CD1c-positive myeloid dendritic cell (primary cell): ENCODE results near the gene BTBD6.
"Not testable (repeated sequence)": the region's sequence is repeated elsewhere in the genome, so short reads cannot be mapped to it uniquely, and the experiment has no call there.

Experiments used
- DNase-seq: peaks from one replicate; pipeline ENCODE4 v3.0.0-alpha.2; 2016; ENCODE audit errors: extremely low spot score

The BTBD6 gene

GRCh38 chr14:105269405-105269804 lies 21.1 kb downstream of the BTBD6 start:
- no peak for DNase-seq

GRCh38 chr14:105271224-105271890 lies 23.0 kb downstream of the BTBD6 start:
- DNase-seq: no peak

- DNase-seq: no peak
Measured at GRCh38 chr14:105272623-105273022, 24.3 kb downstream of the BTBD6 start.

GRCh38 chr14:105273062-105273461 lies 24.7 kb downstream of the BTBD6 start:
- no peak for DNase-seq

GRCh38 chr14:105274637-105275036 lies 26.3 kb downstream of the BTBD6 start:
- DNase-seq: no peak

- DNase-seq: no peak
Measured at GRCh38 chr14:105275267-105275946, 27.1 kb downstream of the BTBD6 start.

GRCh38 chr14:105277448-105277847 lies 29.1 kb downstream of the BTBD6 start:
- DNase-seq: not testable (repeated sequence)

GRCh38 chr14:105279642-105280361 lies 31.5 kb downstream of the BTBD6 start:
- no peak for DNase-seq

GRCh38 chr14:105280525-105280924 lies 32.2 kb downstream of the BTBD6 start:
- no peak for DNase-seq

GRCh38 chr14:105281371-105282097 lies 33.2 kb downstream of the BTBD6 start:
- peak; percentile 23 for DNase-seq

GRCh38 chr14:105282098-105282725 lies 33.9 kb downstream of the BTBD6 start:
- no peak for DNase-seq

- no peak for DNase-seq
Measured at GRCh38 chr14:105283028-105283427, 34.7 kb downstream of the BTBD6 start.

- no peak for DNase-seq
Measured at GRCh38 chr14:105283899-105284298, 35.6 kb downstream of the BTBD6 start.

- no peak for DNase-seq
Measured at GRCh38 chr14:105285174-105285573, 36.8 kb downstream of the BTBD6 start.

- DNase-seq: no peak
Measured at GRCh38 chr14:105286759-105287144, 38.4 kb downstream of the BTBD6 start.

GRCh38 chr14:105287249-105288102 lies 39.1 kb downstream of the BTBD6 start:
- DNase-seq: no peak

GRCh38 chr14:105288936-105289335 lies 40.6 kb downstream of the BTBD6 start:
- not testable (repeated sequence) for DNase-seq

GRCh38 chr14:105290621-105291346 lies 42.5 kb downstream of the BTBD6 start:
- DNase-seq: peak; percentile 31

GRCh38 chr14:105292826-105293711 lies 44.7 kb downstream of the BTBD6 start:
- peak; percentile 26 for DNase-seq
